Gastrocnemius medialis (tissue), 4 donors: Measurements from ENCODE around the gene SYNC.

Source experiments
- POLR2A ChIP-seq, 2 donors: fragments of 450-650 bp; IDR thresholded peaks; one replicate each; pipeline ENCODE4 v1.6.1; 2017; ENCODE audit warnings: antibody characterized with exemption in 2 of 2, mild to moderate bottlenecking in 2 of 2, moderate library complexity in 2 of 2
- TF ChIP-seq, protein P1 (sequence below), 5 experiments: fragments of 450-650 bp in 3 of 5; fragments of 200-600 bp in 2 of 5; sonication (generic) in 2 of 5; IDR thresholded peaks in 4 of 5; conservative IDR thresholded peaks in 1 of 5; 1 replicate in 4 of 5; 2 replicates in 1 of 5; pipeline ENCODE4 v1.5.1; 2016 to 2019; ENCODE audit warnings: antibody characterized with exemption in 5 of 5, mild to moderate bottlenecking in 3 of 5, moderate library complexity in 3 of 5

DNA sequence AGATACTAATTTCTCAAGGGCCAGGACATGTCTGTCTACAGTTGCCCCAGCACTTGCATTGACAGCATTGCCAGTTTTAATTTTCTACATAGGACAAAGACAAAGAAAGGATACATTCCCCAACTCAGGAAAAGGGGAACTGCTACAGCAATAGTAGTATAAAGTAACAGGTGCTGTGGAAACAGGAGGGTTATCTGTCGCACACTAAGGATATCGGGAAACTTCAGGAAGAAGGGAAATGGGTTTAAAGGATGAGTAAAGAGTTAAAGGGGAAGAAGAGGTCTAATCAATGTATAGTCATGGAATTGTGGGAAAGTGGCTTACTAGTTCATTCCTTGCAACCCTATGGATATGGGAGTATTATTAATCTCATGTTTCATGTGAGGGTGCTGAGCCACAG is 16.2 kb downstream of the SYNC start:
- TF ChIP-seq, protein P1, sequence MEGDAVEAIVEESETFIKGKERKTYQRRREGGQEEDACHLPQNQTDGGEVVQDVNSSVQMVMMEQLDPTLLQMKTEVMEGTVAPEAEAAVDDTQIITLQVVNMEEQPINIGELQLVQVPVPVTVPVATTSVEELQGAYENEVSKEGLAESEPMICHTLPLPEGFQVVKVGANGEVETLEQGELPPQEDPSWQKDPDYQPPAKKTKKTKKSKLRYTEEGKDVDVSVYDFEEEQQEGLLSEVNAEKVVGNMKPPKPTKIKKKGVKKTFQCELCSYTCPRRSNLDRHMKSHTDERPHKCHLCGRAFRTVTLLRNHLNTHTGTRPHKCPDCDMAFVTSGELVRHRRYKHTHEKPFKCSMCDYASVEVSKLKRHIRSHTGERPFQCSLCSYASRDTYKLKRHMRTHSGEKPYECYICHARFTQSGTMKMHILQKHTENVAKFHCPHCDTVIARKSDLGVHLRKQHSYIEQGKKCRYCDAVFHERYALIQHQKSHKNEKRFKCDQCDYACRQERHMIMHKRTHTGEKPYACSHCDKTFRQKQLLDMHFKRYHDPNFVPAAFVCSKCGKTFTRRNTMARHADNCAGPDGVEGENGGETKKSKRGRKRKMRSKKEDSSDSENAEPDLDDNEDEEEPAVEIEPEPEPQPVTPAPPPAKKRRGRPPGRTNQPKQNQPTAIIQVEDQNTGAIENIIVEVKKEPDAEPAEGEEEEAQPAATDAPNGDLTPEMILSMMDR (IDR thresholded peaks at IDR 0.05 in 4 of 5, conservative IDR thresholded peaks at IDR 0.05 in 1 of 5): no peak
- TF ChIP-seq POLR2A (IDR thresholded peaks at IDR 0.05): no peak
